Left colon (tissue), 2 donors: Measurements from ENCODE around the gene SRRM5. TPM values are rescaled to one million over a fixed set of nuclear protein-coding genes. Genes with fewer than 3 reads are reported as not detected.
A peak's percentile ranks its signal among the peaks of the same experiment; 100 is the strongest.

ENCODE experiments used
- ATAC-seq: fragments of 200-7000 bp; cut with Tn5 transposase; one replicate; pipeline ENCODE4 v1.9.1; 2020; ENCODE audit warnings: mild to moderate bottlenecking, moderate library complexity
- DNase-seq, 2 donors: peaks; one replicate each; pipeline ENCODE4 v3.0.0-alpha.2; 2020
- intact Hi-C, 2 donors: fragments of 100-400 bp; cut with DNase I in 1 of 2; cut with micrococcal nuclease in 1 of 2; formaldehyde crosslinking; loops; one replicate each; pipeline versions ENCODE4 v1.11.2 to v1.14.0; 2022; cut with DNase I, micrococcal nuclease
- long read RNA-seq: library from polyadenylated mRNA; unstranded; transcript quantifications from one replicate; pipeline ENCODE4 v2.0.0, GENCODE V29; 2021
- total RNA-seq, 2 donors: library from RNA; stranded (reverse); fragmentation: NEBNext Ultra II Directional; extraction: Animal tissue kit (Norgen Biotek cat#: 25700); gene quantifications; one replicate each; pipeline ENCODE4 v1.2.1, GENCODE V29; 2021
- donor health status: DM: no; HTN: no; CAD: no.
- donor health status: DM: yes; HTN: yes; CAD: no.

Gene SRRM5, protein sequence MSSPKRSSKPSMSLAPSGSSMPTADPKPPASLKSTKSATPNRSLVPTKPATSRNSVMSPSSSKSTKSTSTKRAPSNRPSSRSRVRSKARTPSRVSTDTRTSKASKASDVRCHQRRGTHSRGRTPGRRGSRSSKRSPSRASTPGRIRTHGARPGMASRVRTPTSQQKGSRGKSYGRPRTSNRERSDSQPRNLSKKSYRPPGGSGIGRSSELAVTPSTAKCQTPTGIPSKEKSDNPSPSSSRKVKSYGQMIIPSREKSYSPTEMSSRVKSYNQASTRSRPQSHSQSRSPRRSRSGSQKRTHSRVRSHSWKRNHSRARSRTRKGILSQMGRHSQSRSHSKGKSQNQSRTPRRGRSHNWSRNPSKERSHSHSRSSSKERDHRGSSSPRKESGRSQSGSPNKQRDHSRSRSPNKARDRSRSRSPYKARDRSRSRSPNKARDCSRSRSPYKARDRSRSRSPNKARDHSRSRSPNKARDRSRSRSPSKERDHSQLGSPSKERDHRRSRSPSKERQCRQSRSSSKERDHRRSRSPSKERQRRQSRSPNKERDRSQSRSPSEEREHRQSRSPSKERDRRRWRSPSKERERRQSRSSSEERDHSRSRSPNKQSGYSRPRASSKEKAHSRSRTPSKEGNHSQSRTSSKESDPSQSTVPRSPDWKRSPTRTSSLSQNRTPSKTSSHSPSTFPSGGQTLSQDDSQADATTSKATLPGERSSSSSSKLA
- under 1 TPM; 0.14 to 0.73 TPM for total RNA-seq
- long read RNA-seq, partial matches to known transcripts: 0 of 1 reads
- long read RNA-seq, other reads (novel, unspliced or antisense): 1 of 1 reads

- DNase-seq (no peak), ATAC-seq (no peak)
- intact Hi-C loops: no loop called here
Observed at GRCh38 chr19:43611788-43612187, at the start of gene SRRM5. TSS of gene SRRM5 (plus strand) at chr19:43612088. CDS start at chr19:43612122, 34 bp downstream.

- intact Hi-C loops: no loop called here
- ATAC-seq (no peak), DNase-seq (no peak)
Observed at GRCh38 chr19:43562226-43562697, 49.6 kb upstream of the SRRM5 start.

DNA sequence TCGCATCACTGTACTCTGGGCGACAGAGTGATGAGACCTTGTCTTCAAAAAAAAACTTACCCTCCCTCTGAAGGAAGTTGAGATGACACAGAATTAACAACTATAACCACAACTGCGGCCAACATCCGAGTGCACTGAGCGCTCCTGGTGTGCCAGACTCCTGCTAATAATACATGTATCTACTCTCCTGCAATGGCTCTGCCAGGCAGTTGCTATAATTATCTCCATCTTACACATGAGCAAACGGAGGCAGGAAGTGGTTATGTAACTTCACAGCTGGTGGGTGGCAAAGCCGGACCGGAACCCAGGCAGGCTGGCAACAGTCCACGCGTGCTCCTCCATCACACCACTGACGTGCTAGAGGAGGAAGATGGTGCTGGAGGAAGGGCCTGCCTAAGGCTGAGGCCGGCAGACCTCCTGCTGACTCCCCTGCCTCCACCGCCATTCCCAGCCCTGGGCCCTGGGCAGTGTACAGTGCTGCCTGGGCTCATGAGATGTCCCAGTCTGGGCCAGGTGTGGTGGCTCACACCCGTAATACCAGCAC is 49.1 kb upstream of the SRRM5 start:
- peak; percentile 64 for ATAC-seq
- peak; percentile 78 for DNase-seq
- intact Hi-C loops: no loop called here

GRCh38 chr19:43563816-43564457 is 48.0 kb upstream of the SRRM5 start:
- DNase-seq (no peak), ATAC-seq (no peak)
- intact Hi-C loops: no loop called here

DNA sequence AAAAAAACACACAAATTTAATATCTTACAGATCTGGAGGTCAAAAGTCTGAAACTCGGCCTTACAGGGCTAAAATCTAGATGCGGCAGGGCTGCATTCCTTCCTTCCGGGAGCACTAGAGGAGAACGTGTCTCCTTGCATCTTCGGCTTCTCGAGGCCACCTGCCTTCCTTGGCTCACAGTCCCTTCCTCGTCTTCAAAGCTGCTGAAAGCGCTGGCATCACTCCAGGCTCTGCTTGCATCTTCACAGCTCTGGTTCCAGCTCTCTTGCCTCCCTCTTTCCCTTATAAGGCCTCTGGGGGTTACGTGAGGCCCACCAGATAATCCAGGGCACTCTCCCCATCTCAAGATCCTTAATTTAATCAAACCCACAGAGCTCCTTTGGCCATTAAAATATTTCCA is 47.1 kb upstream of the SRRM5 start:
- intact Hi-C loops: no loop called here
- ATAC-seq (no peak), DNase-seq (no peak)

- intact Hi-C loops: no loop called here
- ATAC-seq (no peak), DNase-seq (no peak)
Observed at GRCh38 chr19:43569657-43570056, 42.2 kb upstream of the SRRM5 start.

- intact Hi-C loops: no loop called here
- ATAC-seq (no peak), DNase-seq (no peak)
Observed at GRCh38 chr19:43570174-43570791, 41.6 kb upstream of the SRRM5 start.

GRCh38 chr19:43572171-43572588 is 39.7 kb upstream of the SRRM5 start:
- no peak for DNase-seq
- ATAC-seq: peak; percentile 35
- intact Hi-C loops: no loop called here

GRCh38 chr19:43574424-43575155 is 37.3 kb upstream of the SRRM5 start:
- intact Hi-C loops: no loop called here

GRCh38 chr19:43575156-43575950 is 36.5 kb upstream of the SRRM5 start, which contains the start of the genes PINLYP and XRCC1:
TSS of gene PINLYP (plus strand) at chr19:43575801. CDS start at chr19:43577192, 1,391 bp downstream.
TSS of gene XRCC1 (minus strand) at chr19:43575527. CDS start at chr19:43575458, 69 bp downstream.
- DNase-seq (peak; percentile 98), ATAC-seq (peak; percentile 99)
- intact Hi-C loops: no loop called here

More at GRCh38 chr19:43574424-43575155, 37.3 kb upstream of the SRRM5 start:
- no peak for ATAC-seq
- peak in 1 of 2 donors; percentile 25 for DNase-seq

GRCh38 chr19:43575955-43576878 is 35.7 kb upstream of the SRRM5 start:
- ATAC-seq (no peak), DNase-seq (peak in 1 of 2 donors; percentile 24)
- intact Hi-C loops: no loop called here

DNA sequence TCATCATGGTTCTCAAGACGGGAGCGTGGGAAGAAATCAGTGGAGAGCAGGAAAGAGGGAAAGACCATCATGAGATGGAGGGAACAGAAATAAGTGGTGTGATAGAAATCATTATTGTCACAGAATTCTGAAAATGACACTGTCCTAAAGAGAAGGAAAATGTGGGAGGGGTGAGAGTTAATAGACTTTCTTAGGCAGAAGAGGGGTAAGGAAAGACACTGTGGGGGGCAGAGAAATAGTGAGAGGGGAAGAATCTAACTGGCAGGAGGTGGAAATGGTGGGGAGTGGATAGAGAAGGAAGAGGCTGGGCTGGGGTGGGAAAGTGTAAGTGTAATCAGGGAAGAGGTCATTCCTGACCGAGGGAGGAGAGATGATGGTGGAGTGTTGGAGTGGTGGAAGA is 33.1 kb upstream of the SRRM5 start:
- DNase-seq (no peak), ATAC-seq (no peak)
- intact Hi-C loops: no loop called here

DNA sequence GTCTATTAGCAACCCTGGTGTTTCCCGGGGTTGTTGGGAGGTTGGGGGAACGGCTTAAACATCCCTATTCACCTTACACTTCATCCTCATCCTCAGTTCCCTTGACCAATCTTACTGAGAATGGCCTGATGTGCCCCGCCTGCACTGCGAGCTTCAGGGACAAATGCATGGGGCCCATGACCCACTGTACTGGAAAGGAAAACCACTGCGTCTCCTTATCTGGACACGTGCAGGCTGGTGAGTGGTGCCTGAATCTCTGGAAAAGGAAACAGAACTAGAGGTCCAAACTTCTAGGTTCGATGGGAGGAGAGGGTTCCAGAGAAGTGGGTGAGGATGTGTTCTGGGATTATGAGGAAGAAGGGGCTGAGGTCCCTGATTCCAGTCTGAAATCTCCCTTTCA is 30.4 kb upstream of the SRRM5 start:
- ATAC-seq (no peak), DNase-seq (no peak)
- intact Hi-C loops: no loop called here

DNA sequence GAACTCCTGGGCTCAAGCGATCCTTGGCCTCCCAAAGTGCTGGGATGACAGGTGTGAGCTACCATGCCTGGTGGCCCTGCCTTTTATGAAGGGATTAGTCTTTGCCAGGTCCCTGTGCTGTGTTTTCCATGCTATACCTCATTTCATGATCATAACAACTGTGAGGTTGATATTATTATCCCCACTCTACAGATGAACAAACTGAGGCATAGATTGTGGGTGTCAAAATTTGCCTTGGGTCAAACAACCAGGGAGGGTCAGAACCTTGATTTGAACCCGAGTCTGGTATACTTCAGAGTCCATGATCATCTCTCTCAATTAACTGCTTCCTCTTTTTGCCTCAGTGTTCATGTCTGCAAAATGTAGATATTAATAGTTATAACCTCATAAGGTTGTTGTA is 29.4 kb upstream of the SRRM5 start:
- DNase-seq: no peak
- ATAC-seq: no peak
- intact Hi-C loops: no loop called here

- no peak for ATAC-seq
- DNase-seq: no peak
- intact Hi-C loops: no loop called here
Observed at GRCh38 chr19:43584484-43584883, 27.4 kb upstream of the SRRM5 start.

DNA sequence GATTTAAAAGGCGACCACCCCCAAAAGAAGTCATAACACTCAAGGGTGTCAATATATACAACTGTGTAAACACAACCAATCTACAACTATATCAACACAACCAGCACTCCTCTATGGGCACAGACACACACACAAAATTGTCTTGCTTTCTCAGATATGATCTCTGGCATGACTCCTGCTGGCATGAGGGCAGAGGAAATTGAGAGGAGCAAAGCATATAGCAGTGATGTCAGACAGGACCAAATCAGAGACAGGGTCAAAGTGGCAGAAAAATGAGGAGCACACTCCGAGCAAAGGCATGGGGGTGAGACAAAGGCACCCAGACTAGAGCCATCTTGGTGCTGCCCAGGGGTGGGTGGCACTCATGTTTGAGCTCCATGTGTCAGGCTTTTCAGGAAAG is 25.5 kb upstream of the SRRM5 start:
- DNase-seq (no peak), ATAC-seq (no peak)
- intact Hi-C loops: no loop called here
